T-helper 2 cell treated with Interferon-gamma antibody and Interleukin-4, amounts not matched to agents 100 ng/mL and 5 ng/mL, for 36 hours (primary cell): ENCODE data around the gene FNTB. TPM values are rescaled to one million over a fixed set of nuclear protein-coding genes. Genes with fewer than 3 reads are reported as not detected.

ENCODE experiments used
- intact Hi-C: fragments of 100-400 bp; cut with micrococcal nuclease; formaldehyde crosslinking; loops from one replicate; pipeline ENCODE4 v1.15.1; 2023
- total RNA-seq: library from RNA; stranded (reverse); gene quantifications from 2 replicates; pipeline ENCODE4 v1.2.3, GENCODE V29; 2022

Gene FNTB, protein sequence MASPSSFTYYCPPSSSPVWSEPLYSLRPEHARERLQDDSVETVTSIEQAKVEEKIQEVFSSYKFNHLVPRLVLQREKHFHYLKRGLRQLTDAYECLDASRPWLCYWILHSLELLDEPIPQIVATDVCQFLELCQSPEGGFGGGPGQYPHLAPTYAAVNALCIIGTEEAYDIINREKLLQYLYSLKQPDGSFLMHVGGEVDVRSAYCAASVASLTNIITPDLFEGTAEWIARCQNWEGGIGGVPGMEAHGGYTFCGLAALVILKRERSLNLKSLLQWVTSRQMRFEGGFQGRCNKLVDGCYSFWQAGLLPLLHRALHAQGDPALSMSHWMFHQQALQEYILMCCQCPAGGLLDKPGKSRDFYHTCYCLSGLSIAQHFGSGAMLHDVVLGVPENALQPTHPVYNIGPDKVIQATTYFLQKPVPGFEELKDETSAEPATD
- 14.7 and 15.9 TPM in 2 replicates for total RNA-seq

DNA sequence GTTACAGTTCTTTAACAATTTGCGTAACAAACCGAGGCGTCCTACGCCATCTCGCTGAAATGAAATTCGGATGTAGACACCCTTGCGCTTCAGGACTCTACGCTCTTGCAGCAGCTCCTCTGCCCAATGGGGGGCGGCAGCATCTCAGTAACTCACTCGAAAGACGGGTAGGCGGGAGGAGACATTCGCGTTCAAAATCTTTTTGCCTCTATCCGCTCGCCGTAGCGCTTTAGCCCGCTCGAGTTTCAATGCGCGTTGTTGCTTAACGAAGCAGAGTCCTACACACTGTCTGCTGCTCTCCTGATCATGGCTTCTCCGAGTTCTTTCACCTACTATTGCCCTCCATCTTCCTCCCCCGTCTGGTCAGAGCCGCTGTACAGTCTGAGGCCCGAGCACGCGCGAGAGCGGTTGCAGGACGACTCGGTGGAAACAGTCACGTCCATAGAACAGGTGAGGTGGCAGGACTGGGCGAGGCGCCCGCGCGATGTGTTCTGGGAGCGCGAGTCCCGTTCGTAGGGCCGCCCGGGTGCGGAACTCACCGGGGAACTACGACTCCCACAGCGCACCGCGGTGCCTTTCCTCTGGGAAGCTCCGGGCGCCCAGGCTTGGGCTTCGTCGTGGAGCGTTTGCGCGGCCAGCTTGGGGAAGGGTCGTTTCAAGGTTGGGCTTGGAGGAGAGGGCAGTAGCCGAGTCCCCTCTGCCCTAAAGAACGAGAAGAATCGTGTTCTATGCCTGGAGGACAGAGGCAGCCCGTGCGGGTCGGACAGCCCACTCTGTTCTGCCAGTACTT is at the start of gene FNTB:
FNTB (plus strand) TSS at position 248 of the 790 bp plus-strand sequence; CDS start at position 307, 59 bp downstream.
- intact Hi-C loops: loop anchor here (1.0 to 5.0 kb wide), 6 partner anchors 58 to 445 kb away; partner anchors contain the start of genes CHURC1, FUT8, HSPA2 and MAX

DNA sequence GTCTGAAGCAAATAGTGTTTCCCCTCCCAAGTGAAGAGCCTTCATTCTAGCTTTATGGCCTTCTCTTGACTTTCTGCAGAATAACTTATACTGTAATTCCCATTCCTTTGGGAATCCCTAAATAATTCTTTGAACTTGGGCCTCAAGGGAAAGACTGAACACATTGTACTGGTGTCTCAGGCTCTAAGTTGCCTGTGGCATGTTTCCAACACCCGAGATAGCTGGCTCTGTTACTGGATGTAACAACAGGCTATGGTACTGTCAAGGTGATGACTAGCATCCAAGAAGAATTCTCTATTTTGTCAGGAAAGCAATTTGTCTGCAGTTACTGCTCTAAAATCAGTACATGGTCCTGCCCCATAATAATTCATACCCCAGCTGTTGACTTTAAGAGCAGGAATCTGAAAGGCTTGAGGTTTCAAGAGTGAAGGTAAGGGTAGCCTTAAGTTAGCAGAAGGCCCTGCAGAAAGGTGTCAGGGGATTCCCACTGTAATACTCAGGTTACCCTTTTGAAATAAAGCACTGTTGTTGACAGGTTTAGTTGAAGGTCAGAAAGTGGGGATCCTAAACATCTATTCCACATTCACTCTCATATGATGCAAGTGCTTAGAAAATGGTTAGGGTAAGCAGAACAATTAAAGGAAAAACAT is 49.4 kb upstream of the FNTB start:
- intact Hi-C loops: loop anchor here (5.0 kb wide), 1 partner anchor 35 kb away; the partner anchor contains the start of gene RAB15

DNA sequence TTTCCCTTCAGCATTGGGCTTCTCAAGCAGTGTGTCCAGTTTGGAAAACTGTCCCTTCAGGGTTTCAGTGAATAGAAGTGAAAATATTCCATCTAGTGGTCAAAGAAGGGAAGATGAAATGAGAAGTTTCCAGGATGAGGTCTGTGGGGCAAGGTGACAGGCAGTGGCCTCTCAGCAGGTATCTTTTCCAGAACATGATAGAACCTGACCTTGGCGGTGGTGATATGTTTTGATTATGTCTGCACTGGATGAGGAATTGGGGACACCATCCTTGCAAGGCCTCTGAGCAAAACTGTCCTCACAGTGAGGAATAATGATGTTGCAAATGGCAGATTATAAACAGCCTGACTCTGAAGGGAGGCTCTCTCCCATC is 48.9 kb upstream of the FNTB start:
- intact Hi-C loops: loop anchor here (5.0 kb wide), 1 partner anchor 34 kb away; the partner anchor contains the start of gene RAB15

DNA sequence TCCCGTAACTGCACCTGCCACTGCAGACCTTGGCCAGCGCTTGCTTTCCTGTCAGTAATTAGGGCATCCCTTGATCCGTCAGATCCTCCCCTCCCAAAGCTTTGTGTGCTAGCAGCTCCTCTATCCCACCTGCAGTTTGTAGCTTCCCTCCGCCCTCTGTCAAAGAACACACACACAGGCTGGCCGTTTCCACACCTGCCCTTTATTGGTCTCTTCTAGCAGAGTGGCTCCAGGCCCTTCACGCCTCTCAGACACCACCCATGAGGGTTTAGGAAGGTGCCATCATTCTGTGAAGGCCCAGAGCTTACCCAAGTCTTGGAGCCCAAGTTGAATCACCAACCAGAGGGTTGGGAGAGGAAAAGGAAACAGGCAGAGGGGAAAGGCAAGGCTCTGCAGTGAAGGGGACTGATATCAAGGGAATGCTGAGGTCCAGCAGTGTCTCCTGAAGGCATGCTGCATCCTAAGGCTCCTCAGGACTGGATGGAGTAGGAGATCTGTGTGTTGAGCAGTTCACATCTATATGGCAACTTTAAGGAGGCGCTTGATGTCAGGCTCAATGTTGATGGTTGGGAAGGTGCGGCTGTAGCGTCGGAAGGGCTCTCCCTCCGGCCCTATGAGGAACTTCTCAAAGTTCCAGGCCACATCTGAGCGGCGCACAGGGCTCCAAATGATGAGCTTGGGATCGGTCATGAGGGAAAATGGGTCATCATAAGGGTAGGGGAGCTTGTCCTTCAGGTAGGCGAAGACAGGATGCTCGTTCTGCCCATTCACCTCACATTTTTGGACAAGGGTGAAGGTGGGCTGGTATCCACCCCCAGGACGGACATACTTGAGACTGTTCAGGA is 47.5 kb upstream of the FNTB start:
- intact Hi-C loops: loop anchor here (5.0 kb wide), 1 partner anchor 33 kb away; the partner anchor contains the start of gene RAB15

DNA sequence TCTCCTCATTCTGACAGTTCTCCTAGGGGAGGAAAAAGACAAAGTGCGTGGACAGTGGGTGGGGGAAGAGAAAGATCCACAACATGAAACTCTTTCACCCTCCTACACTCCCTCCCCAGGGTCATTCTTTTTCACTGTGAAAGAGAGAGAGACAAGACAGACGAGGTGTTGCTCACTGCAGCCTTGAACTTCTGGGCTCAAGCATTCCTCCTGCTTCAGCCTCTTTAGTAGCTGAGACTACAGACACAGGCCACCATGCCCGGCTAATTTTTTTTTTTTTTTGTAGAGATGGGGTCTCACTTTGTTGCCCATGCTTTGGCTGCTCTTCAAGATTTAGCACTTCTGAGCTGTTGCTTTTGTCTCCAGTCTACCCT is 46.9 kb upstream of the FNTB start:
- intact Hi-C loops: loop anchor here (5.0 kb wide), 1 partner anchor 32 kb away; the partner anchor contains the start of gene RAB15

DNA sequence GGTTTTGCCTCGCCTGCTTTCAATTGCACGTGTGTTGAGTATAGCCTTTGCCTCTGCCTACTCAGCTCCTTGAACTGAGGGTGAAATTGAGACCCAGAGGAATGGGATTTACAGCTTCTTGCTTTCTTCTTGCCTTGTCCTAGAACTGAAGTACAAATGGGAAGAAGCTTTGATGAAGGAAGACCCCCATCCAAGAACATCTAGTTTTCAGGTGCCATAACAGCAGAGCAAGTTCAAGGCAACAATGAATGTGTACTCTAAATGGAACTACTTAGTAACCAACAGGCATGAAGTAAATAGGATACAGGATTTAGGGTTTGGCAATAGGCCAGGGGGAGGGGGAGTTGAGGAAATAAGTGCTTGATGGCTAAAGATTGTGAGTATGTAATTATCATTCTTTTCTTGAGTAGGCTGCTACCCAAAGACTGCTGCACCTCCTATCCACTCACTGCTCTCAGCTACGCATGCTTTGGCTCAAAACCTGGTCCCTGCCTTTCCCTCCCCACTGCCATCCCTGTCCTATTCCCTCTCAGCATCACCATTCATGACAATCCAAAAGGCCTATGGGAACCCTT is 46.3 kb upstream of the FNTB start:
- intact Hi-C loops: no loop called here

DNA sequence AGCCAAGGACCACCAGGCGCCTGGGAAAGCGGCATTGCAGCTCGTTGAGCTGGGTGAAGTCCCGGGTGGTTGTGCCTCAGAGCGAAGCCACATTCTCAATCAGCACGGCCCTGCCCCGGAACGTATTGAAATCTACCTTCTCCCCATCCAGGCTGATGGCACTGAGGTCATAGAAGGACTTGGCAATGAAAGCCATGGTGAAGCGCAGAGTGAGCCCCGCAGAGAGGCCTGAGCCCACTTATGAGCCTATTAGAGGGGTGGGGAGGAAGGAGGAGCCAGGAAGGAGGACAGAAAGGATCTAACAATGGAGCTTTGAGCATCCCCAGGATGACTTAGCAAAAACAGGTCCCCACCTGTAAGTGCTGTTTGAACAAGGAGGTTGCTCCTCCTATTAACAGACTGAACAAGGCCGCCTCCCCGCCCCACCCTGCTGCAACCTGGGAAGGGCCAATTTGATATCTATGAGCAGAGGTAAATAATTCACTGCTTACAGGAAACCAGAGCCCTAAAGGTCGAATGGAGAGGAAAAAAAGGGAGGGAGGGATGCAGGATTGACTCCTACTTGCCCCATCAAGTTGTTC is 44.1 kb upstream of the FNTB start, which contains the start of gene GPX2:
GPX2 (minus strand) TSS at position 215 of the 581 bp plus-strand sequence; CDS start at position 196, 19 bp downstream.
- intact Hi-C loops: no loop called here

DNA sequence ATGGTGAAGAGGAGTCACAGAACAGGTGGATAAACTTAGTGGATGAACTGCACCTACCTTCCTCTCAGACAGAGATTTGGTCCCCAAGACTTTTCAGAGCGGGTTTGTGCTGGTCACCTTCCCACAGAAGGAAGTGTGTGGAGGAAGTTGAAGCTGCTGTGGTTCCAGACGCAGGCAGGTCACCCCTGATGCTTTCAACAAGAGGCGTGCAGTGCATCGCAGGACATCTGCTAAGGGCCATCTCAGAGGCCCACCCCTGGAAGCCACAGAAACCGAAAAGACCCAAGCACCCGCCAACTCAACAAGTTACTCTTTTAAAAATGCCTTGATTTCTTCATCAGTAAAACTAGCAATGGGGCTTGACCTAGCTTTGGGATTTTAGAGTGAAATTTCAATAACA is 43.1 kb upstream of the FNTB start:
- intact Hi-C loops: no loop called here

DNA sequence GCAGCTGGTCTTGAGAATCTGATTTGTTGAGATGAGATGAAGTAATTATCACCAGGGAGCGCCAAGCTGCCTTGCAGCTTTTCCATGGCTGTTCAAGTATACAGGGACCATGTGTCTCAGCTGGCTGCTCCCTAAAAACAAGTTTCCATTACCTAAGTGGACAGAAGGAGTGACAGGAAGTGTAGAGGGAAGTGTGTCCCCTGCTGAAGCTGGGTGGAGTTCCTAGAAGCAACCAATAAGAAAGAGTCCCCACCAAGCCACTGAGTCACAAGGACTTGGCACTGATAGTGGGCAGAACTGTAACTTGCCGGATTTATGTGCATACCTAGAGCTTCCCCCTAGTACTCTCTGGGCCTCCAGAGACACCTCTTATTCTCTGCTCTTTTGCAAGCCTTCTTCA is 42.7 kb upstream of the FNTB start:
- intact Hi-C loops: no loop called here

DNA sequence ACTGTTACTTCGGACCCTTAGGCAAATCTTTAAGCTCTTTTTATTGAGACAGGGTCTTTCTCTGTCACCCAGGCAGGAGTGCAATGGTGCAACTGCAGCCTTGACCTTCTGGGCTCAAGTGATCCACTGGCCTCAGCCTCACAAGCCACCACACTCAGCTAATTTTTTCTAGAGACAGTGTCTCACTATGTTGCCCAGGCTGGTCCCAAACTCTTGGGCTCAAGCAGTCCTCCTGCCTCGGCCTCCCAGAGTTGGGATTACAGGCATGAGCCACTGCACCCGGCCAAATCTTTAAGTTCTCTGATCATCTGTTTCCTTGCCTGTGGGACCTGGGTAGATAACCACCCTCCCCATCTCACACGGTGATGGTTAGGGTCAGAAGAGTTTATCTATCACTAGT is 41.8 kb upstream of the FNTB start:
- intact Hi-C loops: no loop called here

DNA sequence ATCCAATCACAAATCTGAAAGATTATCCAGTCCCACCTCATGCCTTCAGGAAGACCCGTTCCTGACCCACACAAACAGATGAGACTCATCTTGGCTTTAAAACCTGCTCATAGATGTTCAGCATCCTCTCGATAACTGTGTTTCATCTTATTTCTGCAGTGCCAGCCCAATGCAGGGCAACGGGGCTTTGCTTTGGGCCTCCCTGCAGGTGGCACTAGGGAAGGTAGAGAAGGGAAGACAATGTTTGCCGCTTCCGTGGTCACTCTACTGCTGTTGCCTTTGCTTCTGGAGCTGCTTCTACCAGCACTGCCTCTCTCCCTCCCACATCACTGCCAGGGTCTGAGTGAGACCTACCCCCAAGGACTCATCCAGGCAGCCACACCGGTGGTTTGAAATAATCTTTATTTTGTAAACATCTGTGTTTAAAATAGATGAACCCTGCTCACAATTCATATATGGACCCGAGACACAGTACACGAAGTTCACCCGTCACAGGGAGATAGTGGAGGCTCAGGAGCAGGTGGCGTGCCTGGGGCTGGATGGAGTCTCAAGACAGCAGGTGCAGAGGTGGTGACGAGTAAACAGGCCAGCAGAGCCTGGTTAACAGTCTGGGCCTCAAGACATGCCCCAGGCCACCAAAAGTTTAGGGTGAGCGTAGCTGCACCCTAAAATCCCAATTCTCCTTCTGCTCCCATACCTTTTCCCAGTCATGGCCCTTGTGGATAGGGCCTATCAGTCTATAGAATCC is 41.1 kb upstream of the FNTB start:
- intact Hi-C loops: no loop called here

DNA sequence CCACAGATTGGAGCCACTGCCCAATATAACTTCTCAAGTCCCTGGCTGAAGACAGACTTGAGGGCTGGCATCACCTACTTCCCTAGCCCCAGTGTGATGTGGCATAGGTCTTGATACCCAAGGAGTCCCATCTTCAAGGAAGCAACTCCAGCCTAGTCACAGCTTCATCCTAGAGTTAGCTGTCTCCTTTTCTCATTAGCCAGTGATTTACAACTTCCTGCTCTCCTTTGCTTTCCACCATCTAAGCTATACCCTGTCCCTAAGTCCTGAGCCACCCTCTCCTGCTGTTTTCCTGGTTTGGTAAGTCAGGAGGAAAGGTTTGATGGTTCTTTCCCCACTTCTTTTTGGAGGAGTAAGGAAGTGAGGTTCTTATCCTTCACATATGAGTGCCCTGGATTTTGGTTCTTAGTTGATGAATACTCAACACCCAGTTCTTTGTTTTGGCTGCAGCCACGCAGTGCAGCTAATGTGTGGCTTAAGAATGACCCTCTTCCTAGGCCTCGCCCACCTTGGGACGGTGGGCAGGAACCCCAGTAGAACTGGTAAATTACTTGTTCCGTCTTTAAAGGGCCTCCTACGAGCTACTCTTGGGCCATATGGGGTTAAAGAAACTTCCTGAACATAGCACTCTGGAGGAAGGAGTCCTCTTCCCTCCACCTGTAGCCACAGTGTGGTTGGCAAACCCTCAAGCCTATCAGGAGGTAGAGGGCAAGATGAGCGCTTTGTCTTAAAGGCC is 40.2 kb upstream of the FNTB start:
- intact Hi-C loops: no loop called here

DNA sequence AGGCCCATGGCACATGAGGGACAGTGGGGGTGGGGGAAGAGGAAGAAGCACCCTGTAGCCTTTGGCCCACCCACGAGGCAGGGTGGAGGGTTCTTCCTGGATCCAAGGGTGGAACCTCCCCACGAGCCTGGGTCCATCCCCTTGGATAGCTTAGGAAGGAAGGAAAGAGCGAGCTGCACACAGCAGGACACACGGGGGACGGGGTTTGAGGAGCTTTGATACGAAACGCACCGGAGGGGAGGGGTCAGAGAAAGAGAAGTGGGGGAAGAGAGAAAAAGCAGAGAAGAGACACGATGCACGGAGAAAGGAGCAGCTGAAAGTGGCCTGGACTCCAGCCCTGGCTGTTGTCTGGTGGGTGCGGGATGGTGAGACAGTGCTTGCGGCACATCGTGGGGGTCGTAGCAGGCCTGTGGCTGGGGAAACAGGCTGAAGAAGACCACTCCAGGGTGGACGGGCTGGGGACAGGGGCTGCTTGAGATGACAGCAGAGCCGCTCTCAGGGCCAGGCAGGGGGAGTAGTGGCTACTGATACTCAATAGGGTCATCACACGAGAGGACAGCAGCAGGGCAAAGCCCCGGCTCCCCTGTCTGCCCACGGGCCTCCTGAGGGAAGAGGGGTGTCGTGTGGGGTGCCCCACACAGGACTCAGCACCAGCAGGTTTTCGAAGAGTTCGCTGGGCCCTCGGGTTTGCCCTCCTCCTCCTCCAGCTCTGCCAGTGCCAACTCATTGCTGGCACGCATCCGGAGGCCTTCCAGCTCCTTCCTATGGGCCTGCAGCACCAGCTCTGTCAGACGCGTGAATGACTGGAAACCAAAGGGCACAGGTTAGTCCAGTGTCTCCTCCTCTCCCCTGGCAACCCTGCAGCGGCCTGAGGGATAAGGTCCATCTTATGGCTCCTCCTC is 38.7 kb upstream of the FNTB start:
- intact Hi-C loops: no loop called here

DNA sequence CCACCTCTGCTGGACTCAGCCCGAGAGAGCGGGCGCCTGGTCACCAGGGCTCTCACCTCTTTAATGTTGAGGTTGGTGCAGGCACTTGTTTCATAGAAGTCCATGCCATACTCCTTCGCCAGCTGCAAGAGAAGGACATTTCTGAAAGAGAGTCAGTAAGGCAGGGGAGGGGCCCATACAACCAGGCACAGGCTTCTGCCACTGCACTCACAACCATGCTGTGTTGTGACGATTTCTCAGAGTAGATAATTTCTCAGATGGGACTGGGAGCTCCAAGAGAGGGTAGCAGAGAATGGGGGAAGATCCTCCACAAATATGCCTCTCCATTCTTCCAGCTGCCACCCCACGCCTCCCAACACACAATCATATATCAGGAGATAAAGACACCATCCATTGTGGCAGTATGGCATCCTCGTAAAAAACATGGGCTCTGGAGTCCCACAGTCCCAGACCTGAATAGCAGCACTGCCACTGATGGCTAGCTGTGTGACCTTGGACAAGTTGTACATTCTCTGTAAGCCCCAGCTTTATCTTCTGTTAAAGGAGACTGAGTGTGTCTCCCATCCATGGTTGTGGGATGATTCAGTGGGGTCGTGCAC is 38.0 kb upstream of the FNTB start:
- intact Hi-C loops: no loop called here

DNA sequence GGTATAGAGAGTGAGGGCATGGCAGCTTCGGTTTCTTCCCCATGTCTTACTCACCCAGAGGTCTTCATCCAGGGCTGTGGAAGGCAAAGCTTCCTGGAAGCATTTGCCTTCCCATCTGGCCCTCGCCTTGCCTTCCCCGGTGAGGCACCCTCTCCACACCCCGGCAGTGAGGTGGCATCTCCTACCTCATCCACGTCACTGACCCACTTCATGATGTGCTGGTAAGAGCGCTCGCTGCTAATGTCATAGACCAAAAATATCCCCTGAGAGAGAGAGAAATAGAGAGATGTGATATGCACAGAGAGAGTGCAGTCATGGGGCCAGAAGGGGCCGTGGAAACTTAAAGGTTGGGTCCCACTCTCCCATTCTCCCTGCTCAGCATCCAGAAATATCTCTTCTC is 35.8 kb upstream of the FNTB start:
- intact Hi-C loops: no loop called here

DNA sequence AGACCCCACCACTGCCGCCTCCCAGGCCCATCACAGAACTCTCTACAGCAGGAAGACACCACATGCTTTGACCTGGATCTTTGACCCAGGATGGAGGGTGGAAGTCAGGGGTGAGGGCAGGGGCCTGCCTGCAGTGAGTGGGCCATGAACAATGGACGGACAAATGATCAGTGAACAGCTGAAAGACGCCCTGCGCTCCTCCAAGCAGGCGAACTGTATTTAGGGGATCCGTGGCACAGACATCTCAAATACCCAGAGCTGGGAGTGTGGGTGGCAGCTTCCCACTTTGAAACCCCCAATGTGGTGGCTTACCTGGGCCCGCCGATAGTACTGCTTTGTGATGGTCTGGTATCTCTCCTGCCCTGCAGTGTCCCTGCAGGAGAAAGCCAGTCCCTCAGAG is 35.4 kb upstream of the FNTB start:
- intact Hi-C loops: no loop called here

DNA sequence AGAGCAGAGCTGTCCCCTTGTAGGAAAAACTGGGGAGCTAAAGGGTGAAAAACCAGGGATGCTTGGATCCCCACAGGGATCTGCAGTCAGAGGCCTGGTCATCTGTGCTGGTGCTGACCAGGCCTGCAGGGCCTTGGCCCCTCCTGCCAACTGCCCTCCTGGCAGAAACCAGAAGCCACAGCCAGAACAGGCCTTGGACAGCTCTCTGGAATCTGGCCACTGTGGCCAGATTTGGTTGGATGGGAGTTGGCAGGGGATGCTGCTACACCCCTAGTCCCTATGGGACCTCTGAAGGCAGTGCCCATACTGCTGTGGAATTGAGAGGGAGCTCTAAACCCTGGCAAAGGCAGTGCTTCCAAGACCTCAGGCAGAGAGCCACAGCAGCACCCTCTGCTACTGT is 35.0 kb upstream of the FNTB start:
- intact Hi-C loops: no loop called here
